ENCODE data around the gene RCOR2.

Gene RCOR2

DNA sequence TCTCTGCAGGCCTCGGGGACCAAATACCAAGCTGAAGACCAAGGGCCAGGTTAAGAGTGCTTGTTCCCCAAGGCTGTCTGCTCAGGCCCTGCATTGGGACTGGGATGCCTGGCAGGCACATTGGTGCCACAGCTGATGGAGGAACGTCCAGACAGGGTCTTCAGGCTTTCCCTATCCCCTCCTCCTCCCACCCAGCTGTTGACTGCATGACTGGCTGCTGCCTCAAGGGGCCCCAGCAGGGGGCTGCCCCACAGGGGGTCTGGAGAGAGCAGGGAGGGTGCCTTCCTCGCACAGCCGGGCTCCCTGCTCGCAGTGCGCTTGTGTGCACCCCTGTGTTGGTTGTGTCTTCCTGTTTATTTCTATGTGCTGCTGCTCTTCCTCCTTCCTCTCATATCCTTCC, 9.9 kb downstream of the RCOR2 start:
- DNase-seq (ENCODE audit: low spot score) = no peak

DNA sequence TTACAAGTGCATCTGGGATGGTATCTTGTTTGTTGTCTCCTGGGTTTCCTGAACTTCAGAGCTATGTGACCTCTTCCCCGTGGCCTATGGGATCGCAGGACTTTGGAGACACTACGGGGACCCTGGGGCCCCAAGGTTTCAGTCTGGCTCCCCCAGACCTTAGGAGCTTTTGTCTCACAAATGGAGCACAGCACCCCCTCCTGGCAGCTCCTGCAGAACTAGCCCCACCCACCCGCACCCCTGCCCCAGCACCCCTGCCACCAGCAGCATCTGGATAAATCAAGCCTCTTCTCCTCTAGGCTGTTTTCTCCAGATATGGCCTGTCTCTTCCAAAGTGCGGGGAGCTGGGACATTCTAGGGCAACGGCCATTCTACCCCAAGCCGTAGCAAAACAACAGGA, 10.4 kb downstream of the RCOR2 start:
- peak; percentile 58 for DNase-seq (ENCODE audit: low spot score)

GRCh38 chr11:63906087-63906486, 10.9 kb downstream of the RCOR2 start:
- no peak for DNase-seq (ENCODE audit: low spot score)

- no peak for DNase-seq (ENCODE audit: low spot score)
Observed at GRCh38 chr11:63905179-63905578, 11.8 kb downstream of the RCOR2 start.

DNA sequence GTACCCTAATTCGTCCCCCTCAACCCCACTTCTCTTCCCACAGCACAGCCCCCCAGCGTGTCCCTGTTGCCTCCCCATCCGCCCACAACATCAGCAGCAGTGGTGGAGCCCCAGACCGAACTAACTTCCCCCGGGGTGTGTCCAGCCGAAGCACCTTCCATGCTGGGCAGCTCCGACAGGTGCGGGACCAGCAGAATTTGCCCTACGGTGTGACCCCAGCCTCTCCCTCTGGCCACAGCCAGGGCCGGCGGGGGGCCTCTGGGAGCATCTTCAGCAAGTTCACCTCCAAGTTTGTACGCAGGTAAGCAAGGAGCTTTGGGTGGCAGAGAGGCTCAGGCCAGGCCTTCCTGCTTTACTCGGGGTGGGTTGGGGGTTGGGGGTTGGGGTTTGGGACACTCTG, 12.2 kb downstream of the RCOR2 start:
- DNase-seq (ENCODE audit: low spot score) = no peak

- DNase-seq (ENCODE audit: low spot score) = no peak
Observed at GRCh38 chr11:63903884-63904283, 13.1 kb downstream of the RCOR2 start.

DNA sequence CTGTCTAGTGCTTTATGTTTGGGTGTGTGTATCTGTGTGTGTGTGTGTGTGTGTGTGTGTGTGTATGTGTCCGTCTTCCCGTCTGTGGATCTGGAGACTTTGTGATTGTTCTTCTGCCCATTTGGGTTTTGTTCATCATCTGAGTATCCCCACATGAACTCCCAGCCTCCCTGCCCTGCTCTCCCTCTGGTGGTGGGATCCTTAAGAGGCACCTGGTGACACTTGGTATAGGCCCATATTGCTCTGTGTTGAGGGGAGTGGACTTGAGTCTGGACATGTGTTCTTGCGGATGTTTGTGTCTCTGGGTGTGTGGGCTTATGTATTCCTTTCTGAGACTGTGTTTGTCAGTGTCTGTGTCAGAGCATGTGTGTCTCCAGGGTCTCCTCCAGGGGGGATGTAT, 15.3 kb downstream of the RCOR2 start:
- no peak for DNase-seq (ENCODE audit: low spot score)

- DNase-seq (ENCODE audit: low spot score) = no peak
Observed at GRCh38 chr11:63897459-63898146, 19.4 kb downstream of the RCOR2 start.

- DNase-seq (ENCODE audit: low spot score) = no peak
Observed at GRCh38 chr11:63896071-63896470, 20.9 kb downstream of the RCOR2 start.

DNA sequence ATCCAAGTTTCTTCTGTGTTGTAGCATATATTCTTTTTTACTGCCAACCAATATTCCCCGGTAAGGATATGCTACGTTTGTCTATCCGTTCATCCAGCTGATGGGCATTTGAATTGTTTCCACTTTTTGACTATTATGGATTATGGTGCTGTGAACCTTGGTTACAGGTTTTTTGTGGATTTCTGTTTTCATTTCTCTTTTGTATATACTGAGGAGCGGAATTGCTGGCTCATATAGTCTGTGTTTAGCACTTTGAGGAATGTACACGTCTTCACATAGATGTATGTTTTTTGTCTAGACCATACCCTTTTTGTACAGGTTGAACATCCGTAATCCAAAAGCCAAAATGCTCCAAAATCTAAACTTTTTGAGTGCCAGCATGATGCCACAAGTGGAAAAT, 23.6 kb downstream of the RCOR2 start:
- DNase-seq (ENCODE audit: low spot score) = no peak

- no peak for DNase-seq (ENCODE audit: low spot score)
Observed at GRCh38 chr11:63892228-63892627, 24.7 kb downstream of the RCOR2 start.

DNA sequence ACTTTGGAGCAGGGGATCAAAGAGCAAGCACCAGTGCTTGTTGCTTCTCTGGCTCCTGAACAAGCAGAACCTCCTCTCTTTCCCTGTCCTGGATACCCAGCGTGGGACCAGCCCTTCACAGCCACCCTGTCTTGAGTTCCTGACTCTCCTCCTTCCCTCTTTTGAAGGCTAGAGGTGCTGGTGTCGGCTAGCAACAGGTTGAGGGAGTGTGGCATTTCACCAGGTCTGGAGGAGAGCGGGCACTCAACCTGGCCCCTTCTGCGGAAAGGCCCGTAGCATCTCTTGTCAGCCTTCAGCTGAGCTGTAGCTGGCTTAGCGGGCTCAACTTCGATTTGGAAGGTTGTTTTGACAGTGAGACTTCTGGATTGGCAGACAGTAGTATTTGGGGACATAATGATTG, 26.6 kb downstream of the RCOR2 start:
- no peak for DNase-seq (ENCODE audit: low spot score)

- DNase-seq (ENCODE audit: low spot score) = no peak
Observed at GRCh38 chr11:63889344-63889743, 27.6 kb downstream of the RCOR2 start.

DNA sequence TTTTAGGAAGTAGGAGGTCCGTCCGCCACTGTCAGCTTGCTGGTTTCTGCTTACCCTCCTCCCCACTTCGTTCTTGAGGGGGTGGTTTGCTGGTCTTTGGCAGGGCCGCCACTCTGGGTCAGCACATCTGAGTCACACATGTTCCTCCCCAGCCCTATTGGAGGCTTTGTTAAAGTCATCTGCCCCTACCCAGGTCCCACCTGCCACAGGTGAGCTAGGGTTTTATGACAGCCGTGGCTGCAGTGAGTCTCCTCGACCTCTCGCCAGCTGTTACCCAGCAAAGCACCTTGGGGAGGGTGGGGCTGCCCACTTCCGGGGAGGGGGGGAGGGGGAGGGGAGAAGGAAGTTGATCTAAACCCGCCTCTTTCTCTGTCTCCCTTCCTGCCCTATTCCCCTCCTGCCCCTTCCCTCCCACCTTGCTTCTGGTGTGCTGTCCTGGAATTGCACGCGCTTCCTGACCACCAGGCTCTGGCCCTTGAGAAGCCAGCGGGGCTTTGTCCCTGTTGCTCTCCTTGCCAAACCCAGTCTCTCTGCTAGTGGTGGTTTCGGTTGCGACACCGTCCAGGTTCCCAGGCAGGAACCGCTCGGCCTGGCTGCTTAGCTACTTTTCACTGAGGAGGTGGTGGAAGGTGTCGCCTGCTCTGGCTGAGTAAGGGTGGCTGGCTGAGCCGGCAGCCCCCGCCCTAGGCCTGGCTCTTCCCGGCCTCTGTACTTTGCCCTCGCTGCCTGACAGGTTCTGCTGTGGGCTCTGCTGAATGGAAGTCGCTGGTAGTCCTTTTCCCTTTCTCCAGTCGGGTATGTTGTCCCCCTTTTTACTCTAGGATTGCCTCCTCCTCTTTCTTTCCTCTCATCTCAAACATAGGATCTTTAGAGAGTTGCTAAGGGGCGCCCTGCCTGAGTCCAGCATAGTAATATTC, 28.5 kb downstream of the RCOR2 start:
- DNase-seq (ENCODE audit: low spot score) = peak; percentile 68

DNA sequence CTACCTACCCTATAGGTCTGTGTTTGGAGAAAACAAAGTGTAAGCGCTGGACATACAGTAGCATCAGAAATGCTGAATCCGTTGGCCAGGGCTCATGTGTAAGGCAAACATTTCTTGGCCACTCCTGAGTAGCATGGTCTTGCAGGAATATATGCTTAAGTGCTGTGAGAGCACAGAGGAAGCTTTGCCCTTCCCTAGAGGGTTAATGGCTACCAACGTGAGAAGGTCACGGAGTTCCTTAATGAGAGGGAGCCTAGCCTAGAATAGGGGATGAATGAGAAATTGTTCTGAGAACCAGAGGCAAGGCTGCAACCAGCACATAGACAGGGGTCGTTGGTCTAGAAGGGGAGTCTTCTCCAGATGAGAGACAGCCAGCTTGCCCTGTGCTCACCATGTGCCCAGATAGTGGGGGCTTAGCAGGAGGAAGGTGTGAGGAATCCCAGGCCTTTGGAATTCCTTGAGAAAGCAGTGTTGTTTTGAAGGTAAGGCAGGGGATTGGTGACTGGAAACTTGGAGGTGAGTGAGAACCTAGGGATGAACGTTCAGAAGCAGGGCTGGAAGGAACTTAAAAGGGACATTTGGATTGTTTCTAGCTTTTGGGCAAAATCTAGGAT, 29.5 kb downstream of the RCOR2 start:
- DNase-seq (ENCODE audit: low spot score) = no peak

GRCh38 chr11:63884196-63884932, 32.6 kb downstream of the RCOR2 start:
- no peak for DNase-seq (ENCODE audit: low spot score)

DNA sequence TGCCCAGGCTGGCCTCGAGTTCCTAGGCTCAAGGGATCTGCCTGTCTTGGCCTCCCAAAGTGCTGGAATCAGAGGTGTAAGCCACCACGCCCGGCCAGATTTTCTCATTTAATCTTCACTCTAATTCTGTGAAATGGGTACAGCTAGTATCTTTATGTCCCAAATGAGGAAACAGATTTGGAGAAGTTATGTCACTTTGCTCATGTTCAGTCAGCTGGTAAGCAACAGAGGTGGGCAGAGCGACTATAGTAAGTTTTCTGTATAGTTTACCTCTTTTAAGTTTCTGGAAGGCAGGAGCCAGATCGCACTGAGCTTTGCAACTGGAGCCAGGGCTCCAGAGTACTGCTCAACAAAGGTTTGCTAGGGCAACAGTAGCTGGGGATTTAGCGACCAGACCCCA, 33.2 kb downstream of the RCOR2 start:
- no peak for DNase-seq (ENCODE audit: low spot score)

- no peak for DNase-seq (ENCODE audit: low spot score)
Observed at GRCh38 chr11:63882555-63883242, 34.3 kb downstream of the RCOR2 start.

- DNase-seq (ENCODE audit: low spot score) = no peak
Observed at GRCh38 chr11:63880403-63880790, 36.6 kb downstream of the RCOR2 start.

DNA sequence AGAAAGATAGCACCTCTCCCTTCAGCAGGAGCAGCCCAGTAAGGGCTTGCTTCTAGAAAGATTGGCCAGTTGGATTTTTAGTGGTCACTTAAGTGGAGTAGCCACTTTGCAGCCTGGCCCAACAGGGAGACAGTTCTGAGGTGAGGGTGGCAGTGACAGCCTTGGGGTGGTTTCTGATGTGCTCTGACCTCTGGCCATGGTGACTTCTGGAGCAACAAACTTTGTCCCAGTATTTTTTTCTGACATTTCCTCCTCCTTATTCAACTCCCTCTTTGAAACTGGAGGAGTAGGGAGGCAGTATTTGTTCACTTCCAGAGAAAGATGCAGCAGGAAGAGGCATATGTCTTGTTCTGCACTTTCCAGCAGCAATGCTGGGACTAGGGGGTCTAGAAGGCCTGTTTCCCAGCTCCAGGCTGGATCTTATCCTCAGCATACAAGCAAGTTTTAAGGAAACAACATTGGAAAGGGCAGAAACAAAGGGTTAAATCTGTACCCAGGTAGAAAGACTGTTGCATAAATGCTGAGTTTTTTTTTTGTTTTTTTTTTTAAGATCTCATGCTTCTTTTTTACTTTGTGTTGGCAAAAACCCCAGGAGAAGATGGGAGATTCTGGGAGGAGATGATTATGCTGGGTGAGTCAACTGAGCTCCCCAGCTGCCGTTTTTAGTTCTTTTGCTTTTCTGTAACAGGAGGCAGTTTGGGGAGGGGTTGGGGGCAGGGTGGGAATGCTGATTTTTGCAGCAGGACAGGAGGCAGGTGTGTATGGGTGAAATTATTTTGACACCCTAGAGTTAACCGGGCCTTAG, 37.2 kb downstream of the RCOR2 start:
- DNase-seq (ENCODE audit: low spot score) = peak; percentile 78

Measured in hepatic stellate cell (primary cell).